ENCODE measurements around the gene CHEK1.

Gene CHEK1

GRCh38 chr11:125626288-125626950 is 1.5 kb downstream of the CHEK1 start:
- DNase-seq (ENCODE audit: low spot score), result peak; percentile 35

GRCh38 chr11:125627236-125627910 is 2.4 kb downstream of the CHEK1 start:
- DNase-seq (ENCODE audit: low spot score), result no peak

GRCh38 chr11:125637840-125638239 is 12.9 kb downstream of the CHEK1 start:
- DNase-seq (ENCODE audit: low spot score), result no peak

GRCh38 chr11:125638315-125638714 is 13.4 kb downstream of the CHEK1 start:
- DNase-seq (ENCODE audit: low spot score), result no peak

GRCh38 chr11:125645871-125646270 is 20.9 kb downstream of the CHEK1 start:
- no peak for DNase-seq (ENCODE audit: low spot score)

DNA sequence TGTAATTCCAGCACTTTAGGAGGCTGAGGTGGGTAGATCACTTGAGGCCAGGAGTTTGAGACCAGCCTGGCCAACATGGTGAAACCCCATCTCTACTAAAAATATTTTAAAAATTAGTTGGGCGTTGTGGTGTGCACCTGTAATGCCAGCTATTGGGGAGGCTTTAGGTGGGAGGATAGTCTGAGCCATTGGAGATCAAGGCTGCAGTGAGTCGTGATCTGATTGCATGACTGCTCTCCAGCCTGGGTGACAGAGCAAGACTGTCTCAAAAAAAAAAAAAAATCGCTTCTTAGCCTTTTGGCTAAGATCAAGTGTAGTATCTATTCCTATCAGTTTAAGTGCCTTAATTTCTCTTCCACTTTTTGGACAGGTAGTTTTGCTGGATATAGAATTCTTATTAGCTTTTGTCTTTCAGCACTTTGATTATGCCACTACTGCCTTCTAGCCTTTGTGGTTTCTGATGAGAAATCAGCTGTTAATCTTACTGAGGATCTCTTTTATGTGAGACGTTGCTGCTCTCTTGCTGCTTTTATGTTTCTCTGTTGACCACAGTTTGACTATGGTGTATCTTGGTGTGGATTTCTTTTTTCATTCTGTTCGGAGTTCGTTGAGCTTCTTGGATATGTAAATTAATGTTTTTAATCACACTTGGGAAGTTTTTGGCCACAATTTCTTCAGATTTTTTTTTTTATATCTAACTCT is 24.7 kb downstream of the CHEK1 start:
- DNase-seq (ENCODE audit: low spot score), result no peak

- no peak for DNase-seq (ENCODE audit: low spot score)
These were observed 37.7 kb downstream of the CHEK1 start for GRCh38 chr11:125662689-125663088.

DNA sequence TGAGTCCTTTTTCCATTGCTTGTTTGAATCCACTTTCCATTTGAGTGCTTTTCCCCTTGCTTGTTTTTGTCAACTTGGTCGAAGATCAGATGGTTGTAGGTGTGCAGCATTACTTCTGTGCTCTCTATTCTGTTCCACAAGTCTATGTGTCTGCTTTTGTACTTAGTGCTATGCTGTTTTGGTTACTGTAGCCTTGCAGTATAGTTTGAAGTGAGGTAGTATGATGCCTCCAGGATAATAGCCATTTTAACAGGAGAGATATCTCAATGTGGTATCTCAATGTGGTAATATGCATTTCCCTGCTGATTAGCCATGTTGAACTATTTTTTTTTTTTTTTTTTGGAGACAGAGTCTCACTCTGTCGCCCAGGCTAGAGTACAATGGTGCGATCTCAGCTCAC is 38.9 kb downstream of the CHEK1 start:
- DNase-seq (ENCODE audit: low spot score), result no peak

GRCh38 chr11:125667151-125667550 is 42.2 kb downstream of the CHEK1 start:
- DNase-seq (ENCODE audit: low spot score), result no peak

DNA sequence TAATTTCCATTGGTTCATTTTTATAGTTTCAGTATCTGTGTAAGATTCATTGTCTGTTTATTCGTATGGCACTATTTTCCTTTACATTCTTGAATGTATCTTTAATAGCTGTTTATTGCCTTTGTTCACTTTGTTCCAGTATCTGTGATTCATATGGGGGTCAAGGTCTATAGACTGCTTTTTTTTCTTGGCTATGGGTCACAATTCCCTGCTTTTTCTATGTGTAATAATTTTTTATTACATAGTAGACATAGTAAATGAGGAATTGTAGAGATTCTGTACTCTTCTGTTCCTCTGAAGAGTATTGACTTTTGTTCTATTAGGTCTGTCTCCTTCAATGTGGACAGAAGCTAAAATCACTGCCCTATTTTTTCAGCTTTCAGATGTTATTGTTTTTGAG is 45.2 kb downstream of the CHEK1 start:
- no peak for DNase-seq (ENCODE audit: low spot score)

- no peak for DNase-seq (ENCODE audit: low spot score)
These were observed 46.6 kb downstream of the CHEK1 start for GRCh38 chr11:125671561-125671960.

DNA sequence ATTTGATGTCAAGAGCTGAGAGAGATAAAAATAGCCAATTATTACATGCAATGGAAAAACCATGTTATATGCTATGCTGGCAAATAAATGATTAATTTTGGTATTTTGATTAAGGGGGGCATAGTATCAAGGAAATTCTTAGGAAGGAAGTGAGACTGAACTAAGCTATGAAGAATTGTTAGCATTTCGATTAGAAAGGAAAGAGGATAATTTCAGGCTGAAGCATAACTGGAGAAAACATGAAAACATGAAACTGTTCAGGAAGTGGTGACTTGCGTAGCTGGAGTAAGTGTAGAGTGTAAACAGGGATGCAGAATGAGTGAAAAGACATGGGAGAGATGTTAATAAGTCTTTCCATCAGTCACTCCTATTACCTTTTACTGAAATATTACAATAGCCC is 49.2 kb downstream of the CHEK1 start:
- DNase-seq (ENCODE audit: low spot score), result no peak

DNA sequence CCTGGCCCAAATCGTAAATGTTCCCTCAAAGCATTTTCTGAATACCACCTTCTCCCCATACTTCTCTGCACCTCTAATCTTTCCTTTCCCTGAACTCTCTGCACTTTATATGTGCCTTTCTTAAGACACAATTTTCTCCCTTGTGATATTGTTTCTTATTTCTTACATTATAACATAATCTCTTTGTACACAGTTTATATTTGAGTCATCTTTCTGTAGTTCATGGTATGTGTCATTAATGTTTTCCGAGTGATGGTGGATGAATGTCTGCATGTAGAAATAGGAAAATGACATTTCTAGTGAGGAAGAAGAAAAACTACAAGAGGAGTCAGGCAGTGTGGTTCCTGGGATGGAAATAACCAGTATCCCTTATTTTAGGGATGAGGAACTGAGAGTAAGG is 50.2 kb downstream of the CHEK1 start:
- no peak for DNase-seq (ENCODE audit: low spot score)

GRCh38 chr11:125679397-125679796 is 54.4 kb downstream of the CHEK1 start:
- DNase-seq (ENCODE audit: low spot score), result no peak

- DNase-seq (ENCODE audit: low spot score), result no peak
These were observed 54.9 kb downstream of the CHEK1 start for GRCh38 chr11:125679837-125680236.

- no peak for DNase-seq (ENCODE audit: low spot score)
These were observed 55.8 kb downstream of the CHEK1 start, which contains the start of gene ACRV1 for GRCh38 chr11:125680747-125681146. Gene ACRV1 (minus strand): TSS chr11:125680847. CDS start chr11:125680780, 67 bp downstream.

- DNase-seq (ENCODE audit: low spot score), result no peak
These were observed 60.3 kb downstream of the CHEK1 start for GRCh38 chr11:125685228-125685627.

DNA sequence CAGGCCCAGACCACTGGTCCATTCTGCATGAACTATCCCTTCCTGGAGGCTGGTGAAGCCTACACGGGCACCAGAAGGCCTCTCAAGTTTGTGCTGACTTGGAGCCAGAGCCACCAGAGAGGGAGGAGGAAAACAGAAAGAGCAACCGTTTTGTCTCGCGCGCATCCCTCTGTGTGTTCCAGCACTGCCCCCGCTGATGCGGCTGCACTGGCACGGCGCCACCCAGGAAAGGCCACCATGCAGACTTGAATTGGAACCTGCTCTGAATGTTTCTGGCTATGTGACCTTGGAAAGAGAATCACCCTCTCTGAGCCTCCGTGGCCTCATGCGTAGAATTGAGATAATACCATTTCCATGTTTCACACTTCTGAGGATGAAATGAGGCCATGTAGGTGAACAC is 63.1 kb downstream of the CHEK1 start:
- DNase-seq (ENCODE audit: low spot score), result no peak

GRCh38 chr11:125688632-125689031 is 63.7 kb downstream of the CHEK1 start:
- DNase-seq (ENCODE audit: low spot score), result no peak

- DNase-seq (ENCODE audit: low spot score), result no peak
These were observed 64.4 kb downstream of the CHEK1 start for GRCh38 chr11:125689274-125689859.

- DNase-seq (ENCODE audit: low spot score), result no peak
These were observed 65.0 kb downstream of the CHEK1 start for GRCh38 chr11:125690006-125690405.

- no peak for DNase-seq (ENCODE audit: low spot score)
These were observed 67.9 kb downstream of the CHEK1 start for GRCh38 chr11:125692887-125693286.

DNA sequence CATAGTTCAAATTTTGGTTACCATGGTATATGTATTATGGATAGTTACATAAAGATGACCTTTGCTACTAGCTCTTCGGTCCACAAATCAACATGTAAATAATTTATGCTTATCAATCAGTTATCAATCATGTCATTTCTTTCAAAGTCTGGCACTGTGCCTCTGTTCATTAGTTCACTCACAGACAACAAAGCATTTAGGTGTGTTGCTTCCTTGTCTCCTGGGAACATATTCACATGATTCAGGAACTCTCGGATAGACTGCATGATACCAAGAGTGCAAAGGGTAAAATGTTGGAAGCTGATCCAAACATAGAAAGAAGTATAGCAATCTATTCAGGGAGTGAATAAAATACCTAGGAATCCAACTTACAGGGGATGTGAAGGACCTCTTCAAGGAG is 70.0 kb downstream of the CHEK1 start:
- DNase-seq (ENCODE audit: low spot score), result no peak

All from AG20443 (cell line).